Measurements from ENCODE around the gene ARHGEF4. TPM values are rescaled to one million over a fixed set of nuclear protein-coding genes. Genes with fewer than 3 reads are reported as not detected.
"Not testable (repeated sequence)": the region's sequence is repeated elsewhere in the genome, so short reads cannot be mapped to it uniquely, and the experiment has no call there.

ARHGEF4 gene
- total RNA-seq, 1 experiment from 2014 or later: 20.0 TPM

DNA sequence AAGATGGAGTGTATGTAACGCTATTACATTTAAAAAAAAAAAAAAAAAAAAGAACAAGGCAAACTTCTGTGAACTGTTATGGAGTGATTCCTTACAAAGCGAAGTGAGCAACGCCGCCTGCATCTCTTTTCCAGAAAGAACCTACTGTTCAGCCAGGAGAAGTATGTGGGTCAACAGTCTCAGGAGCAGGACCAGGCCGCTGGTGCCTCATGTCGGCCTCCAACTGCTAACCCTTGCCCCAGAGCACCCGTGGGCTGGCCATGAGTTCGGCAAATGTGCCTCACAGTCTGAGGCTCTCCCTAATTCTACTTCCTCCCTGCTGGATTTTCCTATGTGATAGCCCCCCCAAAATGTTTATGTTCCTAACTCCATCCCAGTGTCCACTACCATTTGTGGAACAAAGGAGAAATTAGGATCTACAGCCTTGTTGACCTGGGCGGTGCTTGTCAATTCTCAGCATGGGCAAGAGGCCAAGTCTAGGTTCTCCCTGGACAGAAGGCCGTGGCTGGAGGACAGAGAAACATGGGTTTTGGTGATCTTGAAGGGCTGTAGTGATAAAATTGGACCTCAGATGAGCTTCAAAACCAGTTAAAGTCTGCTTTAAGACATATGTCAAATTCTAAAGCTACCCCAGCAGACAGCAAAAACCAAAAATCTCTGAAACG lies 240.6 kb downstream of the ARHGEF4 start:
- Histone ChIP-seq H3K27ac (no peak overlapping the region), H3K4me3 (no peak overlapping the region), H3K4me2 (no peak overlapping the region), H3K4me1 (replicated peaks; ENCODE audit: insufficient read depth) (no peaks in the 10 kb centered on the region), H3K79me2 (ENCODE audit: low read depth) (peaks cover 72% of the 10 kb centered on the region), H3K27me3 (ENCODE audit: insufficient read depth, low read depth) (no peaks in the 10 kb centered on the region), H2AFZ (no peak overlapping the region), H3K36me3 (ENCODE audit: low read depth) (peaks cover 12% of the 10 kb centered on the region), H4K20me1 (ENCODE audit: insufficient read depth) (peaks cover 86% of the 10 kb centered on the region), H3K9me2 (ENCODE audit: insufficient read depth) (no peaks in the 10 kb centered on the region), H3F3A (ENCODE audit: insufficient read depth, low read depth) (peaks cover 11% of the 10 kb centered on the region; the same call in 1 of the 2 replicates), H3K9me3 (ENCODE audit: insufficient read depth, low read depth) (no peaks in the 10 kb centered on the region)
- no TSS peak for BruUV-seq (replicated peaks)
- ChIA-PET POLR2A (ENCODE audit: unreplicated experiment) (no interaction called here), CTCF (no interaction called here)
- intact Hi-C loops (cut with micrococcal nuclease; ENCODE audit: unreplicated experiment): no loop called here
- no peak for DNase-seq
- TF ChIP-seq EZH2 (IDR thresholded peaks at IDR 0.05; ENCODE audit: low read depth): no peak
- TF ChIP-seq, protein P1, sequence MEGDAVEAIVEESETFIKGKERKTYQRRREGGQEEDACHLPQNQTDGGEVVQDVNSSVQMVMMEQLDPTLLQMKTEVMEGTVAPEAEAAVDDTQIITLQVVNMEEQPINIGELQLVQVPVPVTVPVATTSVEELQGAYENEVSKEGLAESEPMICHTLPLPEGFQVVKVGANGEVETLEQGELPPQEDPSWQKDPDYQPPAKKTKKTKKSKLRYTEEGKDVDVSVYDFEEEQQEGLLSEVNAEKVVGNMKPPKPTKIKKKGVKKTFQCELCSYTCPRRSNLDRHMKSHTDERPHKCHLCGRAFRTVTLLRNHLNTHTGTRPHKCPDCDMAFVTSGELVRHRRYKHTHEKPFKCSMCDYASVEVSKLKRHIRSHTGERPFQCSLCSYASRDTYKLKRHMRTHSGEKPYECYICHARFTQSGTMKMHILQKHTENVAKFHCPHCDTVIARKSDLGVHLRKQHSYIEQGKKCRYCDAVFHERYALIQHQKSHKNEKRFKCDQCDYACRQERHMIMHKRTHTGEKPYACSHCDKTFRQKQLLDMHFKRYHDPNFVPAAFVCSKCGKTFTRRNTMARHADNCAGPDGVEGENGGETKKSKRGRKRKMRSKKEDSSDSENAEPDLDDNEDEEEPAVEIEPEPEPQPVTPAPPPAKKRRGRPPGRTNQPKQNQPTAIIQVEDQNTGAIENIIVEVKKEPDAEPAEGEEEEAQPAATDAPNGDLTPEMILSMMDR (conservative IDR thresholded peaks at IDR 0.05): no peak

DNA sequence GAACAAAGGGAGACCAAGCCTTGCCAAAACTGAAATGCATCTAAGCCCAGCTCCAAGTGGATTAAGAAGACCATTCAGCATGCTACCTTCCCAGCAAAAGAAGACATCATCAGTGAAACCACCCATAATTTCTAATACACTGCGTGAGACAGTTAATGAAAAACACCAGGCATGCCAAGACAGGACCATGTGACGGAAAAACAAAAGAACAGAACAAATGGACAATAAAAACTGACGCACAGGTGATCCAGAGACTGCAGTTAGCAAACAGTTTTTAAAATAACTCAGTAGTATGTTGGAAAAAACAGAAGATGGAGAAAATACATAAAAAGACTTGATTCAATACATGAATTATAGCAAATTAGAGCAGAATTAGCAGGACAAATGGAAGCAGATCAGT lies 241.3 kb downstream of the ARHGEF4 start:
- intact Hi-C loops (cut with micrococcal nuclease; ENCODE audit: unreplicated experiment): no loop called here
- no TSS peak for BruUV-seq (replicated peaks)
- TF ChIP-seq EZH2 (IDR thresholded peaks at IDR 0.05; ENCODE audit: low read depth): no peak
- TF ChIP-seq, protein P1 (conservative IDR thresholded peaks at IDR 0.05): no peak
- Histone ChIP-seq H3K4me1 (replicated peaks; ENCODE audit: insufficient read depth) (no peaks in the 10 kb centered on the region), H3K36me3 (ENCODE audit: low read depth) (peaks cover 12% of the 10 kb centered on the region), H3F3A (ENCODE audit: insufficient read depth, low read depth) (peaks cover 11% of the 10 kb centered on the region; the same call in 1 of the 2 replicates), H2AFZ (no peak overlapping the region), H3K27me3 (ENCODE audit: insufficient read depth, low read depth) (no peaks in the 10 kb centered on the region), H3K9me3 (ENCODE audit: insufficient read depth, low read depth) (no peaks in the 10 kb centered on the region), H3K27ac (no peak overlapping the region), H3K9me2 (ENCODE audit: insufficient read depth) (no peaks in the 10 kb centered on the region), H4K20me1 (ENCODE audit: insufficient read depth) (peaks cover 87% of the 10 kb centered on the region), H3K4me2 (no peak overlapping the region), H3K4me3 (no peak overlapping the region), H3K79me2 (ENCODE audit: low read depth) (peaks cover 73% of the 10 kb centered on the region)
- POLR2A ChIA-PET (ENCODE audit: unreplicated experiment): no interaction called here
- DNase-seq: no peak
- CTCF ChIA-PET: no interaction called here

DNA sequence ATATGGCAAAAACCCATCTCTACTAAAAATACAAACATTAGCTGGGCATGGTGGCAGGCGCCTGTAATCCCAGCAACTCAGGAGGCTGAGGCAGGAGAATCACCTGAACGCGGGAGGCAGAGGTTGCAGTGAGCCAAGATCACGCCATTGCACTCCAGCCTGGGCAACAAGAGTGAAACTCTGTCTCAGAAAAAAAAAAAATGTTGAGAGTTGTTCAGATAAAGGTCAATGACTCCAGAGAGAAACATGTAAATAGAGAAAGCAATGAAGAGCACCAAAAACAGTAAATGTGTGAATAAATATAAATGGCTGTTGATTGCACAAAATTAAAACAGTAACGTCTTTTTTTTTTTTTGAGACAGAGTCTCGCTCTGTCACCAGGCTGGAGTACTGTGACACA lies 243.2 kb downstream of the ARHGEF4 start:
- peaks cover 12% of the 10 kb centered on the region; the same call in 1 of the 2 replicates for H3K36me3 ChIP-seq (ENCODE audit: low read depth)
- H3K4me3 ChIP-seq; DNase-seq; H3F3A ChIP-seq (ENCODE audit: insufficient read depth, low read depth); H3K4me2 ChIP-seq; H3K9me3 ChIP-seq (ENCODE audit: insufficient read depth, low read depth); intact Hi-C loops (cut with micrococcal nuclease; ENCODE audit: unreplicated experiment); CTCF ChIA-PET; H3K27ac ChIP-seq; BruUV-seq (replicated peaks); H3K4me1 ChIP-seq (replicated peaks; ENCODE audit: insufficient read depth); H2AFZ ChIP-seq; POLR2A ChIA-PET (ENCODE audit: unreplicated experiment); H3K9me2 ChIP-seq (ENCODE audit: insufficient read depth); H3K27me3 ChIP-seq (ENCODE audit: insufficient read depth, low read depth): not testable (repeated sequence)
- peaks cover 72% of the 10 kb centered on the region for H3K79me2 ChIP-seq (ENCODE audit: low read depth)
- peaks cover 86% of the 10 kb centered on the region for H4K20me1 ChIP-seq (ENCODE audit: insufficient read depth)

DNA sequence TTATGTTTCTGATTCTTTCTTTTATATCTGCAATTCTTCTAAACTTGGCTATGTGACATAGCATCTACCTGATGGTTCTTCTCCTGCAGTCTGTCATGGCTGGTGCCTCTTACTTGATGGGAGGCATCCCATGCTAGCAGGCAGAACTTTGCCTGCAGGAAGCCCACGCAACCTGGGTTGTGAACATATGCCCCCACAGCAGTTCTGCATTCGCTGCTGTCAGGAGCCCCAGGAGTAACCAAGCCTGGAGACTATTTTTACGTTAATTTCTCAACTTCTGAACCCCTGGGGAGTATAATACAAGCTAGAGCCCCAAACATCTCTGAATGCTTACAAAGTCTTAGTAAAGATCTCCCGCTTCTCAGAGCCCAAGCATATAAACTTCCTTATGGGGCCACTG lies 244.5 kb downstream of the ARHGEF4 start:
- ChIA-PET CTCF (no interaction called here), POLR2A (ENCODE audit: unreplicated experiment) (no interaction called here)
- Histone ChIP-seq H3K27me3 (ENCODE audit: insufficient read depth, low read depth) (no peaks in the 10 kb centered on the region), H3K4me1 (replicated peaks; ENCODE audit: insufficient read depth) (no peaks in the 10 kb centered on the region), H3K9me2 (ENCODE audit: insufficient read depth) (no peaks in the 10 kb centered on the region), H3K36me3 (ENCODE audit: low read depth) (peaks cover 12% of the 10 kb centered on the region; the same call in 1 of the 2 replicates), H3F3A (ENCODE audit: insufficient read depth, low read depth) (peaks cover 8% of the 10 kb centered on the region; the same call in 1 of the 2 replicates), H3K27ac (no peak overlapping the region), H3K4me3 (no peak overlapping the region), H4K20me1 (ENCODE audit: insufficient read depth) (peaks cover 86% of the 10 kb centered on the region), H3K79me2 (ENCODE audit: low read depth) (peaks cover 74% of the 10 kb centered on the region), H3K4me2 (no peak overlapping the region), H3K9me3 (ENCODE audit: insufficient read depth, low read depth) (no peaks in the 10 kb centered on the region), H2AFZ (no peak overlapping the region)
- intact Hi-C loops (cut with micrococcal nuclease; ENCODE audit: unreplicated experiment): no loop called here
- no TSS peak for BruUV-seq (replicated peaks)
- DNase-seq: no peak
- TF ChIP-seq EZH2 (IDR thresholded peaks at IDR 0.05; ENCODE audit: low read depth): no peak
- TF ChIP-seq, protein P1 (conservative IDR thresholded peaks at IDR 0.05): no peak
